Measurements from ENCODE around the gene COL26A1. TPM values are rescaled to one million over a fixed set of nuclear protein-coding genes. Genes with fewer than 3 reads are reported as not detected.

The COL26A1 gene
- total RNA-seq, 1 experiment from 2014 or later, result not detected

- no peaks in the 10 kb centered on the region for H3K36me3 ChIP-seq (ENCODE audit: low read depth, low read length)
- H3K9me3 ChIP-seq (ENCODE audit: low read length), result no peaks in the 10 kb centered on the region
- H3K4me2 ChIP-seq (ENCODE audit: low read length), result no peak overlapping the region
- H3K79me2 ChIP-seq (ENCODE audit: low read length), result no peaks in the 10 kb centered on the region
- TF ChIP-seq CTCF (conservative IDR thresholded peaks at IDR 0.05; ENCODE audit: low read depth, low read length), result no peak
- no peak for TF ChIP-seq EZH2phosphoT487 (IDR thresholded peaks at IDR 0.05; ENCODE audit: borderline replicate concordance, low read length)
- TF ChIP-seq EZH2 (IDR thresholded peaks at IDR 0.05; ENCODE audit: low read length, unreplicated experiment), result no peak
- intact Hi-C loops (cut with micrococcal nuclease), result no loop called here
- DNase-seq (no peak), ATAC-seq (no peak)
- H3K9ac ChIP-seq (ENCODE audit: low read length), result no peak overlapping the region
- POLR2A ChIA-PET (ENCODE audit: unreplicated experiment), result no interaction called here
- no peak overlapping the region for H3K27ac ChIP-seq (ENCODE audit: low read length)
- H3K27me3 ChIP-seq (ENCODE audit: low read length), result no peaks in the 10 kb centered on the region
- H3F3A ChIP-seq (ENCODE audit: low read length, unreplicated experiment), result no peaks in the 10 kb centered on the region
- CTCF ChIA-PET, result interaction anchor here (0.6 kb wide), 1 partner anchor 313 kb away, joined by 3 read pairs; no protein-coding TSS in a partner anchor
- no peaks in the 10 kb centered on the region for H4K20me1 ChIP-seq (ENCODE audit: low read length)
- no peaks in the 10 kb centered on the region for H3K9me2 ChIP-seq (replicated peaks; ENCODE audit: low read length)
- H3K4me1 ChIP-seq (ENCODE audit: insufficient read depth, low read length), result no peaks in the 10 kb centered on the region
- no TSS peak for BruUV-seq (replicated peaks)
- H3K4me3 ChIP-seq (ENCODE audit: low read length), result no peak overlapping the region
- H2AFZ ChIP-seq (ENCODE audit: low read length), result no peak overlapping the region
These were observed 172.7 kb downstream of the COL26A1 start for GRCh38 chr7:101535351-101535751.

DNA sequence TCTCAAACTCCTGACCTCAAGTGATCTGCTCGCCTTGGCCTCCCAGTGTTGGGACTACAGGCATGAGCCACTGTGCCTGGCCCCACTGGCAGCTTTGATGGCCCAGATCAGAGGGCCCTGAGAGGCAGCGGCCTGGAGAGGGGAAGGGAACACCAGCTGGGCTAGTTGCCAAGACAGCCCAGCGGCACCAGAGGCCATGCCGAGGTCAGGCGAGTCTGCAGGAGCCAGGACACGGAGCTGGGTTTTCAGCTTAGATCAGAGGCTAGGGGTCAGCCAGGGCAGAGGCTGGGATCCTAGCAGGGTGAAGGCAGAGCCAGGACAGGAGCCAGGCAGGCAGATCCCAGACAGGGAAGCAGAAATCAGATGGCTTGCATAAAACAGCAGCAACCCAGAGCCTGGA lies 173.6 kb downstream of the COL26A1 start:
- Histone ChIP-seq H3K27ac (ENCODE audit: low read length) (no peak overlapping the region), H3K4me1 (ENCODE audit: insufficient read depth, low read length) (no peaks in the 10 kb centered on the region), H3K4me3 (ENCODE audit: low read length) (no peak overlapping the region), H3K4me2 (ENCODE audit: low read length) (no peak overlapping the region), H3K9me3 (ENCODE audit: low read length) (no peaks in the 10 kb centered on the region), H2AFZ (ENCODE audit: low read length) (no peak overlapping the region), H3K9me2 (replicated peaks; ENCODE audit: low read length) (no peaks in the 10 kb centered on the region), H3K79me2 (ENCODE audit: low read length) (no peaks in the 10 kb centered on the region), H3K27me3 (ENCODE audit: low read length) (no peaks in the 10 kb centered on the region), H3K9ac (ENCODE audit: low read length) (no peak overlapping the region), H4K20me1 (ENCODE audit: low read length) (no peaks in the 10 kb centered on the region), H3F3A (ENCODE audit: low read length, unreplicated experiment) (no peaks in the 10 kb centered on the region), H3K36me3 (ENCODE audit: low read depth, low read length) (no peaks in the 10 kb centered on the region)
- TF ChIP-seq EZH2 (IDR thresholded peaks at IDR 0.05; ENCODE audit: low read length, unreplicated experiment) (no peak), EZH2phosphoT487 (IDR thresholded peaks at IDR 0.05; ENCODE audit: borderline replicate concordance, low read length) (no peak), CTCF (conservative IDR thresholded peaks at IDR 0.05; ENCODE audit: low read depth, low read length) (no peak)
- ChIA-PET CTCF (no interaction called here), POLR2A (ENCODE audit: unreplicated experiment) (no interaction called here)
- intact Hi-C loops (cut with micrococcal nuclease), result no loop called here
- DNase-seq (no peak), ATAC-seq (no peak)
- BruUV-seq (replicated peaks), result no TSS peak

- H3K4me1 ChIP-seq (ENCODE audit: insufficient read depth, low read length), result no peaks in the 10 kb centered on the region
- H4K20me1 ChIP-seq (ENCODE audit: low read length), result no peaks in the 10 kb centered on the region
- H3K9ac ChIP-seq (ENCODE audit: low read length), result no peak overlapping the region
- no peaks in the 10 kb centered on the region for H3K79me2 ChIP-seq (ENCODE audit: low read length)
- intact Hi-C loops (cut with micrococcal nuclease), result no loop called here
- TF ChIP-seq EZH2 (IDR thresholded peaks at IDR 0.05; ENCODE audit: low read length, unreplicated experiment), result no peak
- TF ChIP-seq CTCF (conservative IDR thresholded peaks at IDR 0.05; ENCODE audit: low read depth, low read length), result no peak
- ChIA-PET POLR2A (ENCODE audit: unreplicated experiment) (no interaction called here), CTCF (no interaction called here)
- H3K9me3 ChIP-seq (ENCODE audit: low read length), result no peaks in the 10 kb centered on the region
- BruUV-seq (replicated peaks), result no TSS peak
- no peak overlapping the region for H3K4me2 ChIP-seq (ENCODE audit: low read length)
- H3K9me2 ChIP-seq (replicated peaks; ENCODE audit: low read length), result no peaks in the 10 kb centered on the region
- H3K4me3 ChIP-seq (ENCODE audit: low read length), result no peak overlapping the region
- DNase-seq (no peak), ATAC-seq (no peak)
- H3K36me3 ChIP-seq (ENCODE audit: low read depth, low read length), result no peaks in the 10 kb centered on the region
- H3K27me3 ChIP-seq (ENCODE audit: low read length), result no peaks in the 10 kb centered on the region
- no peak overlapping the region for H3K27ac ChIP-seq (ENCODE audit: low read length)
- H3F3A ChIP-seq (ENCODE audit: low read length, unreplicated experiment), result no peaks in the 10 kb centered on the region
- no peak overlapping the region for H2AFZ ChIP-seq (ENCODE audit: low read length)
These were observed 174.0 kb downstream of the COL26A1 start for GRCh38 chr7:101536668-101537067.

Measured in PC-3 (cell line).